Left ventricle myocardium inferior (tissue), 1 donor: ENCODE data around the gene GMPPA. TPM values are rescaled to one million over a fixed set of nuclear protein-coding genes. Genes with fewer than 3 reads are reported as not detected.

Experiments
- DNase-seq: peaks from one replicate; pipeline ENCODE4 v3.0.0-alpha.2; 2020
- H3K27ac ChIP-seq: fragments of 200-600 bp; replicated peaks from 2 replicates; pipeline ENCODE4 v1.8.0; 2021
- H3K27me3 ChIP-seq: fragments of 200-600 bp; 2 replicates; pipeline ENCODE4 v1.8.0; 2021; ENCODE audit warnings: low read depth
- H3K36me3 ChIP-seq: fragments of 200-600 bp; 2 replicates; pipeline ENCODE4 v1.8.0; 2021
- H3K4me1 ChIP-seq: fragments of 200-600 bp; 2 replicates; pipeline ENCODE4 v1.8.0; 2021
- H3K4me3 ChIP-seq: fragments of 200-600 bp; 2 replicates; pipeline ENCODE4 v1.8.0; 2021; ENCODE audit warnings: mild to moderate bottlenecking, moderate library complexity
- H3K9me3 ChIP-seq: fragments of 200-600 bp; replicated peaks from 2 replicates; pipeline ENCODE4 v1.8.0; 2021
- intact Hi-C: fragments of 100-400 bp; cut with micrococcal nuclease; formaldehyde crosslinking; loops from one replicate; pipeline ENCODE4 v1.11.0; 2022
- total RNA-seq: library from RNA; stranded (reverse); fragmentation: NEBNext Ultra II Directional; extraction: Animal tissue kit (Norgen Biotek cat#: 25700); gene quantifications from one replicate; pipeline ENCODE4 v1.2.1, GENCODE V29; 2021
- TF ChIP-seq, protein P1 (sequence below): fragments of 200-600 bp; IDR thresholded peaks from 2 replicates; pipeline ENCODE4 v1.8.0; 2021; ENCODE audit warnings: antibody characterized with exemption, mild to moderate bottlenecking, borderline replicate concordance
- donor health status: DM: no; HTN: yes; CAD: no; lungs with severe emphysema.

Gene GMPPA
- total RNA-seq, 1 donor from 2014 or later, result 22.0 TPM

DNA sequence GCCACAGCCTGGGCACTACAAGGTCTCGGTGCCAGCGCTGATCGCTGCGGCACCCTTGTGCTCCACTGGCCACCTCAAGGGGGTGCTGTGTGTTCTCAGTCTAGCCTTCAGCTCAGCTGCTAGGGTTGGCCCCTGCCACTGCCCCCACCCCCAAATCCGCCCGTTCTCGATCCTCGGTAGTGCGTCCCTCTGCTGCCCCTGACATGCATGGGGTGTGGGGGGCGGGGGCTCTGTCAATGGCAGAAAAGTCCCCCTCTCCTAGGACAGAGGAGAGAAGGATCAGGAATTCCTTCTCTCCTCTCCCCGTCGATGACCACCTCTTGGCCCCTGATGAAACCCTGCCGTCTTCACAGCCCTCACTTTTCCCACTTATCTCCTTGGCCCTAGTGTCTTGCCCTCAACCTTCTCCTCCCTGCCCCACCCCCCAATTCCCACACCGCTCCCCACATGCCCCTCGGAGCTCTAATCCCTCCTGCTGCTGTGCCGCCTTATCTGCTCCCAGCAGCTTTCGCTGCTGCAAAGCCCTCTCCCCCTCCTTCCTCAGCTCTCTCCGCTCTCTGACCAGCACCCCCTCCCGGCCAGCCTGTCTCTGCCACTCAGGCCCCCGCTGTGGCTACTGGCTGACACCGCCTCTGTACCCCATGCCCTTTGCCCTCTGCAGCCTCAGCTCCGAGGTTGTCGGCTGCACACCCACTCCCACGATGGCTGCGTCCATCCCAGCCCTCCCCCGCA lies 11.3 kb downstream of the GMPPA start:
- intact Hi-C loops, result no loop called here
- H3K27ac ChIP-seq, result no peak overlapping the region
- H3K4me1 ChIP-seq, result peaks cover 51% of the 10 kb centered on the region
- peak; percentile 51 for DNase-seq
- H3K36me3 ChIP-seq, result peaks cover 19% of the 10 kb centered on the region
- H3K27me3 ChIP-seq, result peaks cover 58% of the 10 kb centered on the region
- TF ChIP-seq, protein P1, sequence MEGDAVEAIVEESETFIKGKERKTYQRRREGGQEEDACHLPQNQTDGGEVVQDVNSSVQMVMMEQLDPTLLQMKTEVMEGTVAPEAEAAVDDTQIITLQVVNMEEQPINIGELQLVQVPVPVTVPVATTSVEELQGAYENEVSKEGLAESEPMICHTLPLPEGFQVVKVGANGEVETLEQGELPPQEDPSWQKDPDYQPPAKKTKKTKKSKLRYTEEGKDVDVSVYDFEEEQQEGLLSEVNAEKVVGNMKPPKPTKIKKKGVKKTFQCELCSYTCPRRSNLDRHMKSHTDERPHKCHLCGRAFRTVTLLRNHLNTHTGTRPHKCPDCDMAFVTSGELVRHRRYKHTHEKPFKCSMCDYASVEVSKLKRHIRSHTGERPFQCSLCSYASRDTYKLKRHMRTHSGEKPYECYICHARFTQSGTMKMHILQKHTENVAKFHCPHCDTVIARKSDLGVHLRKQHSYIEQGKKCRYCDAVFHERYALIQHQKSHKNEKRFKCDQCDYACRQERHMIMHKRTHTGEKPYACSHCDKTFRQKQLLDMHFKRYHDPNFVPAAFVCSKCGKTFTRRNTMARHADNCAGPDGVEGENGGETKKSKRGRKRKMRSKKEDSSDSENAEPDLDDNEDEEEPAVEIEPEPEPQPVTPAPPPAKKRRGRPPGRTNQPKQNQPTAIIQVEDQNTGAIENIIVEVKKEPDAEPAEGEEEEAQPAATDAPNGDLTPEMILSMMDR, result peak; percentile 72
- H3K9me3 ChIP-seq, result no peaks in the 10 kb centered on the region
- peak overlapping the region; percentile 55 for H3K4me3 ChIP-seq

DNA sequence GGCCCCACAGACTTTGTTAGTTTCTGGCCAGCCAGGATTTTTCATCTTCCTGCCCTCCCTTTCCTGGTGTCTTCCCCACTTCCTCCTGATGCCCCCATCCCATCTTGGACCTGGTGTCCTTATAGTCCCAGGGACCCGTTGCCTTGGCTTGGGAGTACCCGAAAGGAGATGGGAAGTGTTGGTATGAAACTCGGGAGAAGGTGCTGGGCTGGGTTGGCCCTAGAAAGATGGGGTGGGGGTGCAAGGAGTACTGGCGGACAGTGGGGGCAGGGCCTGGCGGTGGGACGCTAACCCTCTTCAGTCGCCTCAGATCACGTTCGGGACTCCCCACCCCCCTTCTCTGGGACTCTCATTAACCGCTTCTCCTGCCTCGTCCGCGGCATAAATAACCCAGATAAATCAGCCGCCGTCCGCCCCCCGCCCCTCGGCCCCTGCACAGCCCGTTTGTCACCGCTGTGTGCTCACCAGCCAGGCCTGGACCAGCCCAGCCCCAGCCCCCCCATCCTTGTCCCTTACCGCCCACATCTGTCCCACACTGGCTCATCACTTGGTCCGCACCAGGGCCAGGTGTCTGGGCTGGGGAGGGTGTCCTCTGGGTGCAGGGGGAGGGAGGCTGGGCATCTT lies 11.9 kb downstream of the GMPPA start:
- peaks cover 12% of the 10 kb centered on the region for H3K36me3 ChIP-seq
- peaks cover 51% of the 10 kb centered on the region for H3K4me1 ChIP-seq
- peaks cover 65% of the 10 kb centered on the region for H3K27me3 ChIP-seq
- no peak overlapping the region for H3K27ac ChIP-seq
- H3K4me3 ChIP-seq, result peak overlapping the region; percentile 55
- no peak for DNase-seq
- H3K9me3 ChIP-seq, result no peaks in the 10 kb centered on the region
- intact Hi-C loops, result no loop called here
- TF ChIP-seq, protein P1, result no peak

DNA sequence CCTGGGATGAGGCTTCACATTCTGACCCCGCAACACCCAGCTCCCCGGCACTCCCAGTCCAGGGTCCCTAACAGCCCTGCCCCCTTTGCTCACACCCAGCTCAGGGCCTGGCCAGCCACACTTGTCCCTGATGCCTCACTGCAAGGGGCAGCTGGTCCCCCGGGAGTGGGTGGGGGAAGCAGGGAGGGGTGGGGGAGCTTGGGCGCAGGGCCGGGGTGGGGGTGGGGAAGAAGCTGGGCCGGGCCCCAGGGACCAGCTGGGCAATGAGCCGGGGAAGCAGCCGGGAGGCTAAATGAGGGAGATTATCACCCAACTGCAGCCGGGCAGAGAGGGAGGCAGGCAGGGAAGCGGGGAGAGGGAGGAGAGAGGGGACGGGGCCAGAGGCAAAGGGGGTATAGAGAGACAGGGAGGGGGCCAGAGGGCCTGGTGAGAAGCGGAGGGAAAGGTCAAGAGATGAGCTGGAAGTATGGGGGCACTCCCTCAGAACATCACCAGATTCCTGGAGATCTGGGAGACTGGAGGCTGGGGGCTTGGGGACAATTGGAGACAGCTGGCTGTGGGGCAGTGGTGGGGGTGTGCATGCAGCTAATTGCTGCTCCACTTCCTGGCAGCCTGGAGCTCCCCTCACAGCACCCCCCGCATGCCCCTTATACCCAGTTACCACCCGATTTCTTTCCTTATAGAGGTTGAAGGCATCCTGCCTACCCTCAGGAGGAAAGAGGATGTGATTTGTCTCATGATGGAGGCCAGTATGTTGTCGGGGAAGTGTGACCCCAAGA lies 13.0 kb downstream of the GMPPA start:
- Histone ChIP-seq H3K4me1 (peaks cover 51% of the 10 kb centered on the region), H3K36me3 (peaks cover under 1% of the 10 kb centered on the region), H3K27me3 (peaks cover 76% of the 10 kb centered on the region), H3K9me3 (no peaks in the 10 kb centered on the region), H3K27ac (no peak overlapping the region), H3K4me3 (no peak overlapping the region)
- TF ChIP-seq, protein P1, result no peak
- intact Hi-C loops, result no loop called here
- DNase-seq, result no peak

DNA sequence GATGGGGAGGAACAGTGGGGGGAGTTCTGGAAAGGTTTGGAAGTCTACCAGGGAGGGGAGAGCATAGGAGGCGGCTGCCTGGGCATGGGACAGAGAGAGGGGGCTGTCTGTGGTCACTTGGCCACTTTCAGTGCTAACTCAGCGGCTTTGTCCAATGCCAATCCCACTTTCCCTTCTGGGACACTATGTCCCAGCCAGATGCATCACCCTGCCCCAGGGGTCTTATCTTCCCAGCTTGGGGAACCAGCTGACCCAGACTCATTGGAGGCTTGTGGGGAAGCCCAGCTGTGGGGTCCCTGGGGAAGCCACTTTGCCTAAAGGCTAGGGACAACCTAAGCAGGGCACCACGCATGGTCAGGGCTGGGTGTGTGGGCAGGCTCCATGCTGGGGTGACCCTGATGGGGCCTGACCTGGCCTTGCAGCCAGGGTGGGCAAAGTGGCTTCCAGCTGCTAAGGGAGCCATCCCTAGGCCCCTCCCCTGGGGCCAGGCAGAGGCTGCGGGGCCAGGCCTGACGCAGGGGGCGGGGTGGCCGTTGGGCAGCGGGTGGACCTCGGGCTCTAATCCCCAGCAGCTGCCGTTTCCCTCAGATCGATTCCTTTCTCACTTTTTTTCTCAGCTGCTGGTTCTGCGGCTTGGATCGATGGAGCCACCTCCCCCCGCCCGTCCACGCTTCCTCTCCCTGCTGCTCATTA lies 14.0 kb downstream of the GMPPA start:
- TF ChIP-seq, protein P1, result no peak
- intact Hi-C loops, result no loop called here
- H3K27me3 ChIP-seq, result peaks cover 85% of the 10 kb centered on the region

DNA sequence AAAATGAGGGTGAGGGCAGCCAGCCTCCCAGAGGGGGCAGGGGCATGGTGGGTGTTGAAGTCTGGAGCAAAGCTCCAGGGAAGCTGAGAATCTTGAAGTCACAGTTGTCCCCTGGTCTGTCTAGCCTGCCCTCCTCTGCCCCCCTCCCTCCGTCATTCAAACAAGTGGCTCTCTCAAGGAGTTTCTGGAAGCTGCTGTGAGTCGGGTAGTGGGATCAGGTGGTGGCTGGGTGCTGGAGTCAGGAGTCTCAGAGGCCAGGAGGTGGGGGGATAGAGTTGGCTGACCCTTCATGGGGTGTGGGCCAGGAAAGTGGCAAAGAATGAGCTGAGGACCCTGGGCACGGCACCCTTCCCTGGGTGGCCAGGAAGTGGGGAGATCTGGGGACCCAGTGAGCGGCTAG lies 15.1 kb downstream of the GMPPA start:
- Histone ChIP-seq H3K27ac (no peak overlapping the region), H3K36me3 (no peaks in the 10 kb centered on the region), H3K9me3 (no peaks in the 10 kb centered on the region), H3K27me3 (peaks cover 96% of the 10 kb centered on the region), H3K4me1 (peaks cover 31% of the 10 kb centered on the region), H3K4me3 (peak overlapping the region; percentile 43)
- DNase-seq, result no peak
- TF ChIP-seq, protein P1, result no peak
- intact Hi-C loops, result no loop called here

More for the DNA sequence above, 14.0 kb downstream of the GMPPA start:
- no peak for DNase-seq
- Histone ChIP-seq H3K27ac (no peak overlapping the region), H3K36me3 (no peaks in the 10 kb centered on the region), H3K4me3 (no peak overlapping the region), H3K4me1 (peaks cover 42% of the 10 kb centered on the region), H3K9me3 (no peaks in the 10 kb centered on the region)
